ENCODE results near the gene IFITM1.

DNA sequence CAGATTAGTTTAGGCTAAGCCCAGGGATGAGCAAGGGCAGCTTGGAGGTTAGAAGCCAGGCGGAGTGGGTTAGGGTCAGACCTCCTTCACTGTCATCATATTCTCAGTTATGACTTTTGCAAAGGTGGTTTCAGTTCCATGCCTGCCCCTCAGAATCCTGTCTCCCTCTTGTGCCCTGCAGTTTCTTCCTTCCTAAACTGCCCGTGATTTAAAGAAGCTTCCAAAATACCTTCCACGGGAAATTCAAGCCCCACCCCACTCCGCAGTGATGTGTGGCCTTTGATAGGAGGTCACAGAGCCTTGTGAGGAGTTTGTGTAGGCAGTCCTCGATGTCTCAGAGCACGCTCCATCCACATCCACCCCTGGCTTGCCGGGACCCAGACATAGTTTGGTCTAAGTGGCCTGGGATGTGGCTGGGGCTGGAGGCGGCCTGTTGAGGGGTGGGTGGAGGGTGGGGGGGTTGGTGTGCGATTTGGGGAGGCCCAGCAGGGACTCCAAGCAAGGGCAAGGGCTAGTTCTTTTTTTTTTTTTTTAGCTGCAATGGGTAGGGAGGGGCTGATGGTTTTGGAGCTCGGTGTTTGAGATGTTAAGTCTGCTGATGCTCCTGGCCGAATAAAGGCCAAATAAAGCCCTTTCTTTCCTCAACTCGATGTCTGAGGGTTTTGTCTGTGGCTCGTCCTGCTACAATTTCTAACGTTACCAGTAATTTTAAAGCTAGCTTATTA, 1.6 kb upstream of the IFITM1 start:
- TF ChIP-seq, protein P1, sequence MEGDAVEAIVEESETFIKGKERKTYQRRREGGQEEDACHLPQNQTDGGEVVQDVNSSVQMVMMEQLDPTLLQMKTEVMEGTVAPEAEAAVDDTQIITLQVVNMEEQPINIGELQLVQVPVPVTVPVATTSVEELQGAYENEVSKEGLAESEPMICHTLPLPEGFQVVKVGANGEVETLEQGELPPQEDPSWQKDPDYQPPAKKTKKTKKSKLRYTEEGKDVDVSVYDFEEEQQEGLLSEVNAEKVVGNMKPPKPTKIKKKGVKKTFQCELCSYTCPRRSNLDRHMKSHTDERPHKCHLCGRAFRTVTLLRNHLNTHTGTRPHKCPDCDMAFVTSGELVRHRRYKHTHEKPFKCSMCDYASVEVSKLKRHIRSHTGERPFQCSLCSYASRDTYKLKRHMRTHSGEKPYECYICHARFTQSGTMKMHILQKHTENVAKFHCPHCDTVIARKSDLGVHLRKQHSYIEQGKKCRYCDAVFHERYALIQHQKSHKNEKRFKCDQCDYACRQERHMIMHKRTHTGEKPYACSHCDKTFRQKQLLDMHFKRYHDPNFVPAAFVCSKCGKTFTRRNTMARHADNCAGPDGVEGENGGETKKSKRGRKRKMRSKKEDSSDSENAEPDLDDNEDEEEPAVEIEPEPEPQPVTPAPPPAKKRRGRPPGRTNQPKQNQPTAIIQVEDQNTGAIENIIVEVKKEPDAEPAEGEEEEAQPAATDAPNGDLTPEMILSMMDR (IDR thresholded peaks at IDR 0.05; ENCODE audit: low read depth, low read length, missing input control): no peak
- TF ChIP-seq TAF1 (conservative IDR thresholded peaks at IDR 0.05) (no peak), YY1 (IDR thresholded peaks at IDR 0.05) (no peak)
